HG02571 (cell line): ENCODE results near the gene BMP2.

Experiments
- ATAC-seq: cut with Tn5 transposase; IDR thresholded peaks from one replicate; pipeline ENCODE4 v1.9.1; 2021; ENCODE audit warnings: mild to moderate bottlenecking, moderate library complexity; ENCODE audit not compliant: unreplicated experiment

Gene BMP2

GRCh38 chr20:6828794-6829423, 61.4 kb downstream of the BMP2 start:
- peak; percentile 81 for ATAC-seq

- no peak for ATAC-seq
Observed at GRCh38 chr20:6829510-6830116, 62.1 kb downstream of the BMP2 start.
